ENCODE results near the gene SETD7.

GRCh38 chr4:139556724-139557555 lies 921 bp upstream of the SETD7 start:
- TF ChIP-seq CTCF (IDR thresholded peaks at IDR 0.05): no peak
- peak in 1 of 4 donors; percentile 0 for TF ChIP-seq POLR2A (IDR thresholded peaks at IDR 0.05)

All from stomach (tissue), 4 donors.